HG03139 (cell line): ENCODE measurements around the gene HOXD12.

Experiments used
- ATAC-seq: cut with Tn5 transposase; IDR thresholded peaks from one replicate; pipeline ENCODE4 v1.9.1; 2021; ENCODE audit not compliant: unreplicated experiment

The HOXD12 gene

DNA sequence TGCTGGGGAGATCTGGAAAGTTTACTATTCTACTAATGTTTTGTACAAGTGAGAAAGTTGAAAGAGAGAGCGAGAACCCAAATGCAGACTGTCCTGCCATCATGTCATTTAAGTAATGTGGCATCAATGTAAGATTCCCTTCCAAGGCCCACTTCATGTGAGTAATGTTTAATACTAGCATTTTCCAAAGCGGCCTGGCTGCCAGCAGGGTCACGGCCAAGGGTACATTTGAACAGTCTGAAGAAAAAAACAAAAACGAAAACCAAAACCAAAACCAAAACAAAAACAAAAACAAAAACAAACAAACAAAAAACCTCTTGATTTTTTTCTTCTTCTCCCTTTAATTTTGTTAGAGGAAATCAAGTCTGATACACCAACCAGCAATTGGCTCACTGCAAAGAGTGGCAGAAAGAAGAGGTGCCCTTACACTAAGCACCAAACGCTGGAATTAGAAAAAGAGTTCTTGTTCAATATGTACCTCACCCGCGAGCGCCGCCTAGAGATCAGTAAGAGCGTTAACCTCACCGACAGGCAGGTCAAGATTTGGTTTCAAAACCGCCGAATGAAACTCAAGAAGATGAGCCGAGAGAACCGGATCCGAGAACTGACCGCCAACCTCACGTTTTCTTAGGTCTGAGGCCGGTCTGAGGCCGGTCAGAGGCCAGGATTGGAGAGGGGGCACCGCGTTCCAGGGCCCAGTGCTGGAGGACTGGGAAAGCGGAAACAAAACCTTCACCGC, 19.2 kb downstream of the HOXD12 start:
- no peak for ATAC-seq

DNA sequence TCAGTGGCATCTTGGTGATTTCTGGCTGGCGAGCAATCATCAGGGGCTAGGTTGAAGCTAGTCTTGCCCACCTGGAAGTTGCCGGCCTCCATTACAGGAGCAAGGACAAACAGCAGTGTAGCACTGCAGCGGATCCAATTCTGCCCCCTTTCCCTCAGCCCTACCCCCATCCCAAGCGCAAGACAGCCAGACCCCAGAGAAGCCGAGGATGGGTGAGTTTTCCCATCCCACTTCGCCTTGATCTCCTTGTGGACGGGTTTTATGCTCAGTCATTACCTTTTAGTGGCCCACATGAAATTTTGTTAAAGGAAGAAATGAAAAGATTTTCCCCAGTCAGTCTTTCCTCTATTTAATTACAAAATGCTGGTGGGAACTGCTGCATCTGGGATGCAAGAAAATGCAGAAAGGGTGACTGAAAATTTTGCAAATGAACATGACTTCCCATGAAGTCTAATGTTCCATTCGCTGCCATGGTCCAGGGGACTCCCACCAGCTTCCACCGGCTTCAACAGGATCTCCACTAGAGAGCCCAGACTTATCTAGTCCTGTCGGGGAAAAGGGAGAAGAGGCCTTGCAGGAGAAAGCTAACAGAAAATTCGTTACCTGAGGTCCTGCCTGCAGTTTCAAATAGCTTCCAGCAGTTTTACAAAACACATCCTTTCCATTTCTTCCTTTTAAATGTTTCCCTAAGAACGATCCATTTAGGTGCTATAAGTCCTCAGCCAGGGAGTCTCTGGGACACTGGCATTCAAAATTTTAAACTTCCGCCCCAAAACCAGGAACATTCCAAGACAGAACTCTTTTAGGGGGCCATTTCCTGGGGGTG, 21.0 kb downstream of the HOXD12 start:
- ATAC-seq, result no peak

DNA sequence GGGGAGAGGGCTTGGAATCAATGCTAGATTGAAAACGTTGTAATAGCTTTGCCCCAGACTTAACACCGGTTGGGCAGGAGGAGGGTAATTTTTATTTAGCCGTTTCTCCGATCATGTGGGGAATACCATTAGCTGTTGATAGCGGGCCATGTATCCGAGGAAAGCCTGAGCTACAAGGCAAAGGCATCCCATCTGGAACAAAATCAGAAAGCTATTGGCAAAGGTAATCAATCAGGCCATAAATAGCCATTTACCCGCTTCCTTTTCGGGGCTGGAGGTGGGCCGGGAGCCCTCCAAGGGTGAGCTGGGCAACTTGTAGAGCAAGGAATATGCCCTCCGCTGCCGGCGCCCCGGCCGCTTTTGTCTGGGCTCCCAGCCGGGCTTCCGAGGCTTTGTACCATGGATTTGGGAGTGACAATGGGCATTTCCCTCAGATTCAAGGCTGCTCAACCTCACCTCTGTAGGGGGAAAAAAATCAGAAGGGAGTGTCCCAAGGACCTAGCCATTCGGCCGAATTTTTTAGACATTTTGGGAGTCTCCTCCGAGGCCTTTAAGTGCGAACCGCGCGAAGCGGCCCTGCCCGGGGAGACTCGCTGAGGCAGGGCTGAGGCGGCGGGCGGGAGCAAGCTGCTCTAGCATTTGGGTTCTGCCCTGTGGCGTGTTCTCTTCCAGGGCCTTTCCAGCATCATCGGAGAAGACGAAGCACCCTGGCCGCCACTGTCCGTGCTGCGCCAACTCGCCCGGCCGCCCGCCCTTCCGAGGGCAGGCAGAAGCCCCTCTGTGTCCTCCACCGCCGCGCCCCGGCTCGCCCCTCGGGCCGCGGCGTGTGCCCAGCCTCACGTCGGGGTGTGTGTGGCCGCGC, 21.8 kb downstream of the HOXD12 start:
- ATAC-seq, result no peak

DNA sequence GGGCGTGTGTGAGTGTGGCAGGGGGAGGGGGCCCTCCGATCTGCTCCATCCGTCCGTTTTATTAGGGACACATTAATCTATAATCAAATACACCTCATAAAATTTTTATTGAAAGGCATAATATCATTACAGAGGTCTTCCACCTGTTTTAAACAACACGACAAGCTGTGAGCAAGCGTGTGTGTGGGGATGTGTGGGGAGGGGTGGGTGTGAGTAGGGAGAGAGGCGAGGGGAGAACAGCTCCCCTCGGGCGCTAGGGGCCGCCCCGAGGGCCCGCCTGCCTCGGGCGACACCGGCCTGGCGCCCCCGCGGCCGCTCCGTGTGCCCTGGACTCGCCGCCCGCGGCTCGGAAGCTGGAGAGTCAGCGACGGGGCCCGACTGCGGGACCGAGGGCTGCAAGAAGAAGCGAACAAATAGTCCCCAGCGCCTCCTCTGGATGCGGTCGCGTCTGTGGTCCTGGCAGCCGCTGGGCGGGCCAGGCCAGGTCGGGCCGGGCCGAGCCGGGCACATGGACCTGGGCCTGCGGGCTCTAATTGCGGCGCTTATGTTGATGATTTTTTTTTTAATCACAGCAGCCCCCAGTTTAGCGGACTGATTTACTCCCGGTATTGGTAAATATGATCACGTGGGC, 22.6 kb downstream of the HOXD12 start:
- ATAC-seq, result no peak

DNA sequence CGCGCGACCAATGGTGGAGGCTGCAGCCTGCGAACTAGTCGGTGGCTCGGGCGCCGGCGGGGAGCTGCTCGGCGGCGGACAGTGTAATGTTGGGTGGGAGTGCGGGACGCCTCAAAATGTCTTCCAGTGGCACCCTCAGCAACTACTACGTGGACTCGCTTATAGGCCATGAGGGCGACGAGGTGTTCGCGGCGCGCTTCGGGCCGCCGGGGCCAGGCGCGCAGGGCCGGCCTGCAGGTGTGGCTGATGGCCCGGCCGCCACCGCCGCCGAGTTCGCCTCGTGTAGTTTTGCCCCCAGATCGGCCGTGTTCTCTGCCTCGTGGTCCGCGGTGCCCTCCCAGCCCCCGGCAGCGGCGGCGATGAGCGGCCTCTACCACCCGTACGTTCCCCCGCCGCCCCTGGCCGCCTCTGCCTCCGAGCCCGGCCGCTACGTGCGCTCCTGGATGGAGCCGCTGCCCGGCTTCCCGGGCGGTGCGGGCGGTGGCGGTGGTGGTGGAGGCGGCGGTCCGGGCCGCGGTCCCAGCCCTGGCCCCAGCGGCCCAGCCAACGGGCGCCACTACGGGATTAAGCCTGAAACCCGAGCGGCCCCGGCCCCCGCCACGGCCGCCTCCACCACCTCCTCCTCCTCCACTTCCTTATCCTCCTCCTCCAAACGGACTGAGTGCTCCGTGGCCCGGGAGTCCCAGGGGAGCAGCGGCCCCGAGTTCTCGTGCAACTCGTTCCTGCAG, 23.3 kb downstream of the HOXD12 start, which contains the start of gene HOXD9:
Gene HOXD9, plus strand, starts transcription at position 37 of the 728 bp plus-strand sequence. Its CDS starts 50 bp downstream, at position 87.
- ATAC-seq, result no peak

DNA sequence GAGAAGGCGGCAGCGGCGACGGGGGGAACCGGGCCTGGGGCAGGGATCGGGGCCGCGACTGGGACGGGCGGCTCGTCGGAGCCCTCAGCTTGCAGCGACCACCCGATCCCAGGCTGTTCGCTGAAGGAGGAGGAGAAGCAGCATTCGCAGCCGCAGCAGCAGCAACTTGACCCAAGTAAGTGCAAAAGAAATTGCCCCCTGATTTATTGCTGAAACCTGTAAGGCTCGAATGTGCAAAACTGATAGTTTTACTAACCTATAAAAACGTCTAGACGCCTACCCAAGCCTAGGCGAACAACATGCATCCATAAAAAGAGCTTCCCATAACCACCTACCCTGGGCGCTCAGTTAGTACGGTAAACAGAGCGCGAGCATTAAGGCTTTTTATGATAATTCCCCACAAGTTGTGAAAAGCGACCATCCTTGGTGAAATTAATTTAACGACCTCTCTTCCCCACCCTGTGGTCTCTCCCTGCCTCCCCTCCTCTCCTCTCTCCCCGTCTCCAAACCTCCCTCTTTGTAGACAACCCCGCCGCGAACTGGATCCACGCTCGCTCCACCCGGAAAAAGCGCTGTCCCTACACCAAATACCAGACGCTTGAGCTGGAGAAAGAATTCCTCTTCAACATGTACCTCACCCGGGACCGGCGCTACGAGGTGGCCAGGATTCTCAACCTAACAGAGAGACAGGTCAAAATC, 24.0 kb downstream of the HOXD12 start:
- ATAC-seq, result no peak

DNA sequence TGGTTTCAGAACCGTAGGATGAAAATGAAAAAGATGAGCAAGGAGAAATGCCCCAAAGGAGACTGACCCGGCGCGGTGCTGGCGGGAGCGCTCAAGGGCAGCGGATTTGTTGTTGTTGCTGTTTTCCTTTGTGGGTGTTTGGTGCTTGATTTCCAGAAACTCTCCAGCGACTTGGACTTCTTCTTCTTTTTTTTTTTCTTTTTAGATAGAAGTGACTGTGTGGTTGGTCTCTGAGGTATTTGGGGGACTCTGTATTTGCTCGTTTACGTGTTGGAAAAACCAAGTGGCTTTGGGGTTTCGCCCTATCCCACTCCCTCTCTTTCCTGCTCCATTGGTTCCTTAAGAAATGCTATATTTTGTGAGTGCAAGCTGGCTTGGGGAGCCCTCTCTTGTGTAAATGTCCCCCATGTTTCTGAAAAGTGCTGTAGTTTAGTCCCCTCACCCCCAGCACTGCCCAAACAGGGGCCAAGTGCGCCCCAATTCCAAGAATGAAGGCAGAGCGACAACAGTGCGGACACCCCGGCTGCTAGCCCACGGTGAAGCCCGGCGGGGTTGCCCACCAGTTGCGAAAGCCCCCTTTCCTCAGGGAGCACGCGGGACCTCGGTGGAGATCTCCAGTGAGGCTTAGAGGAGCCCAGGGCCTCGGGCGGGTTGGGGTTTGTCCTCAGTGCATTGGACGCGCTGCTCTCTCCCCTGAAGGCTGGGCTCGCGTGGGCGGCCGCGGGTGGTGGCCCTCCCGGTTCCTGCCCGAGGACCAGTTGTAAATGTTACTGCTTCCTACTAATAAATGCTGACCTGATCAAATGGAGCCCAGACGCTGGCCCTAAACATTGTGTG, 24.7 kb downstream of the HOXD12 start:
- ATAC-seq, result no peak

DNA sequence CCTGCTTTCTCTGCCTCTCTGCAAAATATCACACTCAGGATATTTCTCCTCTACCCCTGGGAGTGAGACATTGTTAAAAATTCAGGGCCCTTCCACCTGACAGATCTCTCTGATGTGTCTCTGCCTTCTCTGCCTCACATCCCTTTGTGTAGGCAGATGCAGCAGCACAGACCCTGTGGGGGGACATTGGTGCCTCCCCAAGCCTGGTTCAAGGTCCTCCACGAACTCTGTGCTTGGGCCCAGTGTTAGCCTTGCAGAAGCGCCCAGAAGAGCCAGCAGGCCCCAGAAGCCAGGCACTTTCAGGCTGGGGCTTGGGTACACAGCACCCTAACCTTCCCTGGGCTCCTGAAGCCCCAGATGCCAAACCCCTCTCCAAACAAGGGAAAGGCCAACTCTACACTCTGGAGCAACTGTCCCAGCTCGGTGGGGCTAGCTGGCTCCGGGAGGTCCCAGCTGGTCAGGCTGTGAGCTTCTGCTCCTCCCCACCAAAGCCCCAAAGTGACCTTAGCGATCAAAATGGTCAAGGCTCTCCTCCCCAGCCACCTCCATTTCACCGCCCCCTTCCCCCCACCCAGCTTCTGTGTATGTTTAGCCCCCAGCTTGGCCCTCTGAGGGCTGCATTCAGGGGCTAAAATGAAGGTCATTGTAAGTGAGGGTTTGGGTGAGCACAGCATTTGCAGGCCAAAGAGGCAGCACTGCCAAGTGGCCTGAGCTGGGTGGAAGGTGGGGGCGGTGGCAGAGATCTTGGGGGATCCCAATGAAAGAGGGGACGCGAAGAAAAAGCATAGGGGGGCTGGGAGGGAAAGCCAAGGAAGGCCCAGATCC, 25.6 kb downstream of the HOXD12 start:
- ATAC-seq, result no peak

DNA sequence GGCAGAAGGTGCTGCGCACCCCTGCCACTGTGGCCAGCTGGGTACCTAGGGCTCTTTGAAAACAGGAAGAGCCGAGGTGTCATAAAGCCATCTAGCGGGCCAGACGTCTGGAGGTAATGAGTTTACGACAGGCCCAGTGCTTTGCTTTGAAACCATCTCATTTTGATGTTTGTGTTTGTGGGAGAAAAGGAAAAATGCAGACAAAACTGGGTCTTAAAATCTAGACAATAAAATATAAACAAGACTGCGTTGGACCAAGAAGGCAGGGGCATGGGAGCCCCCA, 26.1 kb downstream of the HOXD12 start:
- ATAC-seq, result no peak

DNA sequence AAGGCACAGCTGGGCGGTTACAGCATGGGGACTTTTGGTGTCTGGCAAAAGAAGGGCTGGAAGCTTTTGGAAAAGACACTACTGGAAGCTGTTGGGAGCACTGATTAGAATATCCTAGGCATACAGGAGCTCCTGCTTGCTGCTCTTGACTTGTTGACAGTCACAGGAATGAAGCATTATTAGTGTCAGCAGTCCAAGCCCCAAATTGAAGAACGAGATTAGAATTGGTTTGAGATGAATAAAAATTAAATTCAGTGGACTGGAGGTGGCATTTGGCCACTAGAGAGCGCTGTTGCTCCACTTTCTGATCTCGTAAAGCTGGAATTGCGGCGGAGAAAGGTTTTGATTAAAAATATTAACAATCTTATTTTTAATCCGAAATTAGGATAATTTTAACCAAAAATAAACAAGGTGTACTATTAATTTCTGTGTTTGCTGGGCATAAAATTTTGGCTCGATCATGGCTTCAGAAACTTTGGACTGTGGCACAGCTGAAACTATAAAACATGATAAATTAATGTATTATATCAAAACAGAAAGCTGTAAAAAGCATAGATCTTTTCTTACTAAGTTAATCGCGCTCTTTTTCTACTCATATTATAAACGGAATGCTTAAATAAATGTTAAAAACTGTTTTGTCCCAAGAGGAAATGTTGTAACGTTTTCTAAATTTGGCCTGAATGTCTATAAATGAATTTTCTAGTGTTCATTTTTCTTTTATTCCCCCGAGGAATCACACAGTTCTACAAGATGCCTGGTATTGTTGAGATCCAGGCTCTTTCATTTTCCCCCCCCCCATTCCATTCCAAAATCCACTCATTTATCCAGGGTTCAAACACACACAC, 27.6 kb downstream of the HOXD12 start:
- no peak for ATAC-seq

DNA sequence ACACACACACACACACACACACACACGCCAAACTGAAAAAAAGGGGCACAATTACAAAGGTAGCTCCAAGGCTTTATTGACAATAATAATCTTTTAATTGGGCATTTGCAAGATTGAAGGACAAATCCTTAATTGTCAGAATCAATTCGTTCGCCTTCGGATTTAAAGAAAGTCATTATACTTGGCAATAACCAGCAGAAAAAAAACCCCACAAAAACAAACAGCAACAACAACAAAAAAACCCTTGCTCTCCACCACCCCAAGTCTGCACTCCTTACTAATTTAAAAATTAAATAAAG, 28.1 kb downstream of the HOXD12 start:
- ATAC-seq, result no peak

DNA sequence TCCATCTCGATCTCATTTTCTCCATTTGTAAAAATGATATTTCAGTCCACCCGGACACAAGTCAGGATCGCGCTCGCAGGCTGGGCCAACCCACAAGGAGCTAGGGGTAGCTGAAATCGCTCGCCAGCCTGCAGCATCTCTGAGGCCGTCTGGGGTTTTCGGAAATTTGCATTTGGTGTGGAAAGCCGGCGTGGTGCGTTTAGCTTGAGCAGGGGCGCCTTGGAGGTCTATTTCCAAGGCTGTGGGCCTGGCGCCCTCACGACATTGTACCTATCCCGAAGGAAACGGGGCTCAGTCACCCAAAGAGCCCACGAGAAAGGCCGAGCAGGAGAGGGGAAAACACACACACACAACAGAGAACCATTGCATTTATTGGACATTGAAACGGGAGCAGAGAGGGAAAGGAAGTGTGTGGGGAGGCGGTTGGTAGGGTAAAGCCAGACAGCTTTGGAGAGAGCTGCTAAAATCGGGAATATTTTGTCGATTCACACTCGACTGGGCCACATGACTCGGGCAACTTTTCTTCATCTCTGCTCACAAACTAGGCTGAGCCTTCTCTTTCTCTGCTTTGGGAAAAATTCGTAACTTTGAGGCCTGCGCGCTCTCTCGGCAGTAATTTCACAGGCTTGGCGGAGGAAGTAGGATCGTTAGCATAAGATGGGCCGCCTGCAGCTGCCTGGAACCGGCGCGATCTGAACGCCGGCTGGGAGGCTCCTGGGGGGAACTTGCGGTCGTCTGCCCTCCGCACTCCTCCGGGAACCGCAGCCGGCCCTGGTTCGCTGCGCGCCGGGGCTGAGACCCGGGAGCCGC, 28.8 kb downstream of the HOXD12 start:
- no peak for ATAC-seq

DNA sequence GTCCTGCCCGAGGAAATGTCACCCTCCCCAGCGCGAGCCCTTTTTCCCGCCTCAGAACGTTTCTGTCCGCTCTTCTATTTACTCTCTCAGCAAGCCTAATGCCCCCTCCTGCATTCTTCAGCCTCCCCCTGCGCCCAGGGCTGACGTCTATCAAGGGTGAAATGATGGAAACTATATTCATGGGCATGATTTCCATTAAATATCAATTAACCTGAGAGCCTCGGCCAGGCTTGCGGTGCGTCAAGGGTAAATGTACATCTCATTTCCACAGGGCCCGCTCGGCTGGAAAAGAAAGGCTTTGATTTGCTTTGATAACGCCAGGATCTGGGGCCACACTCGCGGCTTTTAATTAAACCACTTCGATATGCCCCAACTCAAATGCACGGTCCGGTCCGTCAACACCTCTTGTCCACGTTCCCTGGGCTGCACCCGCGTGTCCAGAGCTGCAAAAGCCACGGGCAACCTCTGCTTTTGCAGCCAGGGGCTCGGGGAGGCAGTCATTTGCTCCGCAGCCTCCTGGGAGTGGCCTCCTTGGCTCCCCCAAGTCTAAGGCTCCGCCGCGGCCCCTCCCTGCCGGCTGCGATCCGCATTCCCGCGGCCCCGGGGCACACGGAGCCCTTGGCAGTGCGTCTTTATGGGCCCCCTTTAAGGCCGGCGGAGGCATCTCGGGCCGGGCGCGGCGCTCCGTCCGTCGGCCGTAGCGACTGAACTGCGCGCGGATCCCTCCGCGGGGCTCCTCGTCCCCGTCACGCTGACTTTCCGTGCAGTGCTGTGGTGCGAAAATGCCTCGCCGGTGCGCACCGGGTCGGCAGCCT, 29.6 kb downstream of the HOXD12 start, which contains the start of gene HOXD8:
Gene HOXD8, plus strand, starts transcription at position 724 of the 815 bp plus-strand sequence. CDS start 662 bp downstream, outside the sequence.
- no peak for ATAC-seq

DNA sequence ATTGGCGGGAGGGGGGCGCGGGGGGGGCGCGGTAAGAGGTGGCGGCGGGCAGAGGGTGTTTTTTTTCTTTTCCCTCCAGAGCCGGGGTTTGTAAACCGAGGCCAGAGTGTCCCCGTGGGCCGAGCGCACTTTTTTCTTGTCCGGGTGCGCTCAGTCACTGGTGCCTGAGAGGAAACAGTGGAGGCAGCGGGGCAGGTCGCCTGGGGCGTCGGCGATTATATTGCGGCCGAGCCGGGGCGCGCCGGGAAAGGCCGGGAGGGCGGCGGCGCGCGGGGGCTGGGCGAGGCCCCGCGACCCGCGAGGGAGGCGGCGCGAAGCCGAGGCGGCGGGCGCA, 30.2 kb downstream of the HOXD12 start:
- ATAC-seq, result no peak

DNA sequence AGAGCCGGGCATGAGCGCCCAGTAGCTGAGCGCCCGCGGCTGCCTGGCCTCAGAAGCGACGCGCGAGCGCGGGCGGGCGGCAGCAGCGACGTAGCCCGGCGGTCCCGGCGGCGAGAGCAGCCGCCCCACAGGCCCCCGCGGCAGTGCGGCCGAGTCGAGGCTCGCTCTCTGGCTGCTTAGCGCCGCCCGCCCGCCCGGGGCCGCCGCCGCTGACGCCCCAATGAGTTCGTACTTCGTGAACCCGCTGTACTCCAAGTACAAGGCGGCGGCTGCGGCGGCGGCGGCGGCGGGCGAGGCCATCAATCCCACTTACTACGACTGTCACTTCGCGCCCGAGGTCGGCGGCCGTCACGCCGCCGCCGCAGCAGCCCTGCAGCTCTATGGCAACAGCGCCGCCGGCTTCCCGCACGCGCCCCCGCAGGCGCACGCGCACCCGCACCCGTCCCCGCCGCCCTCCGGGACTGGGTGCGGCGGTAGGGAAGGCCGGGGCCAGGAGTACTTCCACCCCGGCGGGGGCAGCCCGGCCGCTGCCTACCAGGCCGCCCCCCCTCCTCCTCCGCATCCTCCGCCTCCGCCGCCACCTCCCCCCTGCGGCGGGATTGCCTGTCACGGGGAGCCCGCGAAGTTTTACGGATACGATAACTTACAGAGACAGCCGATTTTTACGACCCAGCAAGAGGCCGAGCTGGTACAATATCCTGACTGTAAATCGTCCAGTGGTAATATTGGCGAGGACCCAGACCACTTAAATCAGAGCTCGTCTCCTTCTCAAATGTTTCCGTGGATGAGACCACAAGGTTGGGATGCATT, 30.8 kb downstream of the HOXD12 start:
- no peak for ATAC-seq
